ENCODE data around the gene CFAP47.
"Not testable (repeated sequence)": the region's sequence is repeated elsewhere in the genome, so short reads cannot be mapped to it uniquely, and the experiment has no call there.

- not testable (repeated sequence) for TF ChIP-seq CTCF (IDR thresholded peaks at IDR 0.05; ENCODE audit: extremely low read depth in 1 of 2, insufficient read depth in 1 of 2, low read depth in 1 of 2, low read length in 2 of 2); POLR2AphosphoS5 (IDR thresholded peaks at IDR 0.05; ENCODE audit: insufficient read depth, low read depth, low read length); POLR2A (IDR thresholded peaks at IDR 0.05; ENCODE audit: low read depth, low read length); EZH2 (IDR thresholded peaks at IDR 0.05; ENCODE audit: borderline replicate concordance, low read depth, low read length, severe bottlenecking); JUN (IDR thresholded peaks at IDR 0.05; ENCODE audit: borderline replicate concordance, insufficient read depth, insufficient read length, low read depth); FOS (IDR thresholded peaks at IDR 0.05; ENCODE audit: borderline replicate concordance, insufficient read depth, low read length); MAX (IDR thresholded peaks at IDR 0.05; ENCODE audit: insufficient read depth, insufficient read length)
Observed at GRCh38 chrX:35986816-35987215, 67.3 kb downstream of the CFAP47 start.
